ENCODE measurements around the gene NPR3. TPM values are rescaled to one million over a fixed set of nuclear protein-coding genes. Genes with fewer than 3 reads are reported as not detected.

NPR3 gene
- total and polyA plus RNA-seq, 7 donors: 0.23 to 17.6 (median 5.0) TPM

GRCh38 chr5:32770444-32770843 is 59.3 kb downstream of the NPR3 start:
- no peaks in the 10 kb centered on the region for H3K9me3 ChIP-seq

GRCh38 chr5:32771037-32771436 is 59.9 kb downstream of the NPR3 start:
- intact Hi-C loops (cut with DNase I): no loop called here
- 88 to 89% methylated on average over 9 of the region's 9 CpGs for whole genome bisulfite sequencing, 2 donors
- DNase-seq: no peak
- H3K27ac ChIP-seq: no peak overlapping the region
- H3K9me3 ChIP-seq: no peaks in the 10 kb centered on the region
- TF ChIP-seq POLR2A (IDR thresholded peaks at IDR 0.05) (no peak), POLR2AphosphoS5 (IDR thresholded peaks at IDR 0.05) (no peak), EP300 (IDR thresholded peaks at IDR 0.05) (no peak), CTCF (IDR thresholded peaks at IDR 0.05) (no peak)
- H3K4me3 ChIP-seq: no peak overlapping the region
- no peaks in the 10 kb centered on the region for H3K36me3 ChIP-seq
- H3K4me1 ChIP-seq: no peaks in the 10 kb centered on the region
- H3K27me3 ChIP-seq: no peaks in the 10 kb centered on the region

More at GRCh38 chr5:32770444-32770843, 59.3 kb downstream of the NPR3 start:
- H3K27me3 ChIP-seq: no peaks in the 10 kb centered on the region
- no peak overlapping the region for H3K27ac ChIP-seq
- no peak for TF ChIP-seq POLR2AphosphoS5 (IDR thresholded peaks at IDR 0.05)
- TF ChIP-seq EP300 (IDR thresholded peaks at IDR 0.05): no peak
- no peak for TF ChIP-seq CTCF (IDR thresholded peaks at IDR 0.05)
- no peak for TF ChIP-seq POLR2A (IDR thresholded peaks at IDR 0.05)
- intact Hi-C loops (cut with DNase I): no loop called here
- no peak overlapping the region for H3K4me3 ChIP-seq
- WGBS, 2 donors: 69 to 88% methylated on average over 5 of the region's 5 CpGs
- no peaks in the 10 kb centered on the region for H3K36me3 ChIP-seq
- no peak for DNase-seq
- H3K4me1 ChIP-seq: no peaks in the 10 kb centered on the region

- intact Hi-C loops (cut with DNase I): no loop called here
- no peak for DNase-seq
- Histone ChIP-seq H3K27me3 (no peaks in the 10 kb centered on the region), H3K27ac (no peak overlapping the region), H3K9me3 (no peaks in the 10 kb centered on the region), H3K4me3 (no peak overlapping the region), H3K4me1 (no peaks in the 10 kb centered on the region), H3K36me3 (peaks cover 0 to 6% (median 0%) of the 10 kb centered on the region in 4 donors)
- WGBS, 2 donors: 84 to 91% methylated on average over 1 of the region's 1 CpG
- TF ChIP-seq CTCF (IDR thresholded peaks at IDR 0.05) (no peak), POLR2A (IDR thresholded peaks at IDR 0.05) (no peak), EP300 (IDR thresholded peaks at IDR 0.05) (no peak), POLR2AphosphoS5 (IDR thresholded peaks at IDR 0.05) (no peak)
Measured at GRCh38 chr5:32773944-32774343, 62.8 kb downstream of the NPR3 start.

- peaks cover 0 to 6% (median 0%) of the 10 kb centered on the region in 4 donors for H3K36me3 ChIP-seq
- H3K27me3 ChIP-seq: no peaks in the 10 kb centered on the region
- intact Hi-C loops (cut with DNase I): no loop called here
- H3K9me3 ChIP-seq: no peaks in the 10 kb centered on the region
- no peak for TF ChIP-seq POLR2AphosphoS5 (IDR thresholded peaks at IDR 0.05)
- no peak for TF ChIP-seq EP300 (IDR thresholded peaks at IDR 0.05)
- TF ChIP-seq CTCF (IDR thresholded peaks at IDR 0.05): no peak
- TF ChIP-seq POLR2A (IDR thresholded peaks at IDR 0.05): no peak
- no peak for DNase-seq
- H3K4me1 ChIP-seq: no peaks in the 10 kb centered on the region
- H3K4me3 ChIP-seq: no peak overlapping the region
- H3K27ac ChIP-seq: no peak overlapping the region
Measured at GRCh38 chr5:32776200-32776599, 65.1 kb downstream of the NPR3 start.

- Histone ChIP-seq H3K9me3 (no peaks in the 10 kb centered on the region), H3K27ac (no peak overlapping the region), H3K4me1 (no peaks in the 10 kb centered on the region), H3K4me3 (no peak overlapping the region), H3K27me3 (no peaks in the 10 kb centered on the region), H3K36me3 (peaks cover 0 to 6% (median 0%) of the 10 kb centered on the region in 4 donors)
- intact Hi-C loops (cut with DNase I): no loop called here
- TF ChIP-seq CTCF (IDR thresholded peaks at IDR 0.05) (no peak), POLR2AphosphoS5 (IDR thresholded peaks at IDR 0.05) (no peak), POLR2A (IDR thresholded peaks at IDR 0.05) (no peak), EP300 (IDR thresholded peaks at IDR 0.05) (no peak)
- DNase-seq: no peak
- WGBS, 2 donors: 25 to 73% methylated on average over 2 of the region's 2 CpGs
Measured at GRCh38 chr5:32777222-32777621, 66.1 kb downstream of the NPR3 start.

Data from sigmoid colon (tissue), 7 donors.